A673 (cell line): ENCODE data around the gene ZNF740.

Experiments
- CTCF ChIP-seq: fragments of 300-800, 200-600 bp; sonication (generic); conservative IDR thresholded peaks from 2 replicates; pipeline ENCODE4 v1.5.1; 2017; ENCODE audit warnings: low read depth, mild to moderate bottlenecking, antibody characterized with exemption, low read length, moderate library complexity, mixed read lengths
- EZH2 ChIP-seq: fragments of 200-600 bp; sonication (generic); IDR thresholded peaks from 2 replicates; pipeline ENCODE4 v1.6.1; 2017; ENCODE audit warnings: borderline replicate concordance, low read depth, mild to moderate bottlenecking, mixed read lengths, antibody characterized with exemption, low read length; ENCODE audit not compliant: poor library complexity, severe bottlenecking

DNA sequence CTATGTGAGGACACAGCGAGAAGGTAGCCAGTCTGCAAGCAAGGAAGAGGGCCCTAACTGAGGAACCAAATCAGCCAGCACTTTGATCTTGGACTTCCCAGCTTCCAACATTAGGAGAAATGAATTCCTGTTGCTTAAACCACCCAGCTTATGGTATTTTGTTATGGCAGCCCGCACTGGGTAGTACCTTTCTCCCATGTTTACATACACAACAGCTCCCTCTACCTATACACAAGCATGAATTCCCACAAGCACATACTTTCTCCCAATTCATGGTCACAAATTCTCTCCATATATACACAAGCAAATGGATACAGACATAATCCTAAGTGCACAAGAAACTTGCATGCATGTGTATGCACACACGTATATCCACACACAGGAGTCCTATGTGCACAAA, 19.2 kb downstream of the ZNF740 start:
- no peak for TF ChIP-seq CTCF
- no peak for TF ChIP-seq EZH2
